WI38 (cell line): Measurements from ENCODE around the gene FAM219B.

Experiments
- H3K4me3 ChIP-seq: 2 replicates; pipeline ENCODE4 v1.5.1; 2011; ENCODE audit warnings: low read depth, mild to moderate bottlenecking, control low read depth, low read length
- CTCF ChIP-seq: IDR thresholded peaks from 2 replicates; pipeline ENCODE4 v1.5.1; 2012; ENCODE audit warnings: low read depth, mild to moderate bottlenecking, control low read depth, low read length

FAM219B gene

GRCh38 chr15:74864296-74864695 is 42.4 kb downstream of the FAM219B start:
- no peak overlapping the region for H3K4me3 ChIP-seq
- TF ChIP-seq CTCF, result no peak

- no peak for TF ChIP-seq CTCF
- no peak overlapping the region for H3K4me3 ChIP-seq
Observed at GRCh38 chr15:74863239-74864056, 43.2 kb downstream of the FAM219B start.

- H3K4me3 ChIP-seq, result no peak overlapping the region
- TF ChIP-seq CTCF, result no peak
Observed at GRCh38 chr15:74858369-74858740, 48.3 kb downstream of the FAM219B start.

GRCh38 chr15:74857671-74858368 is 48.8 kb downstream of the FAM219B start:
- H3K4me3 ChIP-seq, result no peak overlapping the region
- no peak for TF ChIP-seq CTCF

- no peak overlapping the region for H3K4me3 ChIP-seq
- no peak for TF ChIP-seq CTCF
Observed at GRCh38 chr15:74857082-74857655, 49.5 kb downstream of the FAM219B start.

- TF ChIP-seq CTCF, result no peak
- no peak overlapping the region for H3K4me3 ChIP-seq
Observed at GRCh38 chr15:74856537-74856936, 50.1 kb downstream of the FAM219B start.

GRCh38 chr15:74855857-74856256 is 50.8 kb downstream of the FAM219B start:
- no peak for TF ChIP-seq CTCF
- no peak overlapping the region for H3K4me3 ChIP-seq
